Naive thymus-derived CD8-positive, alpha-beta T cell (primary cell): ENCODE data around the gene ENPP3. TPM values are rescaled to one million over a fixed set of nuclear protein-coding genes. Genes with fewer than 3 reads are reported as not detected.
"Not testable (repeated sequence)": the region's sequence is repeated elsewhere in the genome, so short reads cannot be mapped to it uniquely, and the experiment has no call there.

Experiments
- ATAC-seq, 2 donors: fragments of 150-1000 bp; cut with Tn5 transposase in 1 of 2; sonication (Bioruptor Pico), chemical (Tn5 transposase) in 1 of 2; 1 replicate in 1 of 2; 2 replicates in 1 of 2; pipeline ENCODE4 v1.10.0; 2021; ENCODE audit warnings: mild to moderate bottlenecking in 2 of 2, moderate library complexity in 2 of 2
- POLR2A ChIA-PET: fragments of 350-600 bp; sonication (Branson Sonifier 250); formaldehyde crosslinking; loops from one replicate; lab custom pipeline; 2021; ENCODE audit warnings: antibody characterized with exemption; lab: Charles Lee
- DNase-seq, 10 donors: peaks; one replicate each; pipeline versions ENCODE4 v3.0.0 to v3.0.0-alpha.2; 2020 to 2022
- H3K27ac Mint-ChIP-seq, 10 donors: one replicate each; pipeline ENCODE4 v1.8.0; 2020 to 2022; ENCODE audit warnings: mild to moderate bottlenecking in 10 of 10, mixed read lengths in 10 of 10, moderate library complexity in 4 of 10, inconsistent platforms in 1 of 10
- H3K27me3 Mint-ChIP-seq, 5 donors: one replicate each; pipeline ENCODE4 v1.8.0; 2021 to 2022; ENCODE audit warnings: mixed read lengths in 5 of 5
- H3K36me3 Mint-ChIP-seq, 3 donors: one replicate each; pipeline ENCODE4 v1.8.0; 2020 to 2022; ENCODE audit warnings: mixed read lengths in 3 of 3, mild to moderate bottlenecking in 2 of 3, inconsistent platforms in 1 of 3
- H3K4me1 Mint-ChIP-seq, 4 donors: one replicate each; pipeline ENCODE4 v1.8.0; 2021 to 2022; ENCODE audit warnings: mixed read lengths in 4 of 4
- H3K4me3 Mint-ChIP-seq, 10 donors: one replicate each; pipeline ENCODE4 v1.8.0; 2020 to 2022; ENCODE audit warnings: mild to moderate bottlenecking in 10 of 10, mixed read lengths in 10 of 10, moderate library complexity in 6 of 10, inconsistent platforms in 1 of 10
- H3K9me3 Mint-ChIP-seq, 9 donors: one replicate each; pipeline ENCODE4 v1.8.0; 2020 to 2022; ENCODE audit warnings: mixed read lengths in 9 of 9, mild to moderate bottlenecking in 3 of 9, inconsistent platforms in 1 of 9, moderate library complexity in 1 of 9
- polyA plus RNA-seq, 3 donors: library from polyadenylated mRNA; unstranded; fragments of 300-500 nt; fragmentation: Illumina TruSeq; gene quantifications; one replicate each; pipeline ENCODE4 v1.2.3, GENCODE V29; 2021
- total RNA-seq, 8 experiments: library from RNA in 2 of 8; stranded (reverse) in 2 of 8; gene quantifications; one replicate each; pipeline ENCODE4 v1.2.3 and lab custom pipeline; 2021 to 2026

ENPP3 gene
- total and polyA plus RNA-seq, 5 experiments from 2014 or later = 0.11 to 0.44 (median 0.21) TPM; not detected in 1

- H3K27me3 Mint-ChIP-seq = peaks cover 1 to 23% (median 18%) of the 10 kb centered on the region in 5 donors
- DNase-seq, POLR2A ChIA-PET, H3K36me3 Mint-ChIP-seq, H3K4me1 Mint-ChIP-seq, H3K27ac Mint-ChIP-seq, H3K4me3 Mint-ChIP-seq, H3K9me3 Mint-ChIP-seq, ATAC-seq: not testable (repeated sequence)
These were observed 114.1 kb downstream of the ENPP3 start for GRCh38 chr6:131751012-131751715.

- no peak overlapping the region for H3K4me3 Mint-ChIP-seq
- peaks cover 1 to 36% (median 18%) of the 10 kb centered on the region in 5 donors for H3K27me3 Mint-ChIP-seq
- no peaks in the 10 kb centered on the region for H3K4me1 Mint-ChIP-seq
- no peaks in the 10 kb centered on the region for H3K9me3 Mint-ChIP-seq
- POLR2A ChIA-PET = no interaction called here
- ATAC-seq (no peak), DNase-seq (no peak)
- H3K27ac Mint-ChIP-seq = no peak overlapping the region
- H3K36me3 Mint-ChIP-seq = peaks cover 0 to 5% (median 0%) of the 10 kb centered on the region in 3 donors
These were observed 117.0 kb downstream of the ENPP3 start for GRCh38 chr6:131754088-131754487.

GRCh38 chr6:131754715-131755567 is 117.8 kb downstream of the ENPP3 start:
- Mint-ChIP-seq H3K36me3 (peaks cover 0 to 5% (median 0%) of the 10 kb centered on the region in 3 donors), H3K4me1 (no peaks in the 10 kb centered on the region), H3K27ac (no peak overlapping the region), H3K27me3 (peaks cover 1 to 36% (median 18%) of the 10 kb centered on the region in 5 donors), H3K4me3 (no peak overlapping the region), H3K9me3 (no peaks in the 10 kb centered on the region)
- no peak for DNase-seq
- ATAC-seq = no peak
- POLR2A ChIA-PET = no interaction called here

- peaks cover 1 to 36% (median 18%) of the 10 kb centered on the region in 5 donors for H3K27me3 Mint-ChIP-seq
- no peaks in the 10 kb centered on the region for H3K9me3 Mint-ChIP-seq
- H3K4me1 Mint-ChIP-seq = no peaks in the 10 kb centered on the region
- peaks cover 0 to 5% (median 0%) of the 10 kb centered on the region in 3 donors for H3K36me3 Mint-ChIP-seq
- no peak for ATAC-seq
- POLR2A ChIA-PET = no interaction called here
- no peak for DNase-seq
- H3K27ac Mint-ChIP-seq = no peak overlapping the region
- no peak overlapping the region for H3K4me3 Mint-ChIP-seq
These were observed 118.5 kb downstream of the ENPP3 start for GRCh38 chr6:131755597-131755996.

- POLR2A ChIA-PET = no interaction called here
- ATAC-seq (no peak), DNase-seq (no peak)
- Mint-ChIP-seq H3K27ac (no peak overlapping the region), H3K4me3 (no peak overlapping the region), H3K4me1 (no peaks in the 10 kb centered on the region), H3K9me3 (no peaks in the 10 kb centered on the region), H3K36me3 (peaks cover 0 to 5% (median 0%) of the 10 kb centered on the region in 3 donors), H3K27me3 (peaks cover 1 to 36% (median 18%) of the 10 kb centered on the region in 5 donors)
These were observed 118.9 kb downstream of the ENPP3 start for GRCh38 chr6:131756039-131756438.

- H3K27ac Mint-ChIP-seq = no peak overlapping the region
- ATAC-seq (no peak), DNase-seq (no peak)
- H3K4me1 Mint-ChIP-seq = no peaks in the 10 kb centered on the region
- peaks cover 0 to 5% (median 0%) of the 10 kb centered on the region in 3 donors for H3K36me3 Mint-ChIP-seq
- H3K4me3 Mint-ChIP-seq = no peak overlapping the region
- no peaks in the 10 kb centered on the region for H3K9me3 Mint-ChIP-seq
- POLR2A ChIA-PET = no interaction called here
- peaks cover 1 to 35% (median 14%) of the 10 kb centered on the region in 5 donors for H3K27me3 Mint-ChIP-seq
These were observed 121.8 kb downstream of the ENPP3 start for GRCh38 chr6:131758920-131759319.

- H3K27ac Mint-ChIP-seq = no peak overlapping the region
- no peaks in the 10 kb centered on the region for H3K9me3 Mint-ChIP-seq
- no peak overlapping the region for H3K4me3 Mint-ChIP-seq
- ATAC-seq (no peak), DNase-seq (no peak)
- H3K4me1 Mint-ChIP-seq = no peaks in the 10 kb centered on the region
- H3K27me3 Mint-ChIP-seq = peaks cover 2 to 12% (median 4%) of the 10 kb centered on the region in 5 donors
- POLR2A ChIA-PET = no interaction called here
- H3K36me3 Mint-ChIP-seq = no peaks in the 10 kb centered on the region
These were observed 124.1 kb downstream of the ENPP3 start for GRCh38 chr6:131761060-131761761.

- Mint-ChIP-seq H3K4me3 (no peak overlapping the region), H3K9me3 (no peaks in the 10 kb centered on the region), H3K4me1 (no peaks in the 10 kb centered on the region), H3K27me3 (peaks cover 2 to 9% (median 3%) of the 10 kb centered on the region in 5 donors), H3K36me3 (no peaks in the 10 kb centered on the region), H3K27ac (no peak overlapping the region)
- DNase-seq = no peak
- POLR2A ChIA-PET = no interaction called here
- no peak for ATAC-seq
These were observed 124.6 kb downstream of the ENPP3 start for GRCh38 chr6:131761762-131762067.

GRCh38 chr6:131762984-131763383 is 125.9 kb downstream of the ENPP3 start:
- ATAC-seq = no peak
- H3K4me3 Mint-ChIP-seq = no peak overlapping the region
- H3K27me3 Mint-ChIP-seq = peaks cover 0 to 7% (median 4%) of the 10 kb centered on the region in 5 donors

GRCh38 chr6:131763749-131764148 is 126.6 kb downstream of the ENPP3 start:
- H3K36me3 Mint-ChIP-seq = no peaks in the 10 kb centered on the region
- peaks cover 0 to 2% (median 0%) of the 10 kb centered on the region in 4 donors for H3K4me1 Mint-ChIP-seq
- POLR2A ChIA-PET = no interaction called here
- ATAC-seq = no peak
- H3K4me3 Mint-ChIP-seq = no peak overlapping the region
- H3K27me3 Mint-ChIP-seq = peaks cover 5 to 12% (median 7%) of the 10 kb centered on the region in 5 donors
- H3K9me3 Mint-ChIP-seq = no peaks in the 10 kb centered on the region
- no peak overlapping the region for H3K27ac Mint-ChIP-seq
- DNase-seq = no peak

More at GRCh38 chr6:131762984-131763383, 125.9 kb downstream of the ENPP3 start:
- DNase-seq = no peak
- Mint-ChIP-seq H3K36me3 (no peaks in the 10 kb centered on the region), H3K27ac (no peak overlapping the region), H3K9me3 (no peaks in the 10 kb centered on the region), H3K4me1 (no peaks in the 10 kb centered on the region)
- POLR2A ChIA-PET = no interaction called here

- no peak for DNase-seq
- H3K27ac Mint-ChIP-seq = no peak overlapping the region
- H3K27me3 Mint-ChIP-seq = peaks cover 6 to 12% (median 9%) of the 10 kb centered on the region in 5 donors
- peaks cover 0 to 2% (median 0%) of the 10 kb centered on the region in 4 donors for H3K4me1 Mint-ChIP-seq
- no peak for ATAC-seq
- POLR2A ChIA-PET = no interaction called here
- no peak overlapping the region for H3K4me3 Mint-ChIP-seq
- no peaks in the 10 kb centered on the region for H3K36me3 Mint-ChIP-seq
- H3K9me3 Mint-ChIP-seq = no peaks in the 10 kb centered on the region
These were observed 127.2 kb downstream of the ENPP3 start for GRCh38 chr6:131764350-131764749.

- Mint-ChIP-seq H3K36me3 (no peaks in the 10 kb centered on the region), H3K4me1 (peaks cover 0 to 2% (median 0%) of the 10 kb centered on the region in 4 donors), H3K27me3 (peaks cover 9 to 14% (median 12%) of the 10 kb centered on the region in 5 donors), H3K27ac (no peak overlapping the region), H3K9me3 (no peaks in the 10 kb centered on the region), H3K4me3 (no peak overlapping the region)
- POLR2A ChIA-PET = no interaction called here
- no peak for DNase-seq
- no peak for ATAC-seq
These were observed 128.1 kb downstream of the ENPP3 start for GRCh38 chr6:131765081-131765803.
